HG03039 (cell line): ENCODE measurements around the gene DBT.
A peak's percentile ranks its signal among the peaks of the same experiment; 100 is the strongest.
"Not testable (repeated sequence)": the region's sequence is repeated elsewhere in the genome, so short reads cannot be mapped to it uniquely, and the experiment has no call there.

Experiments
- ATAC-seq: cut with Tn5 transposase; IDR thresholded peaks from one replicate; pipeline ENCODE4 v1.9.1; 2021; ENCODE audit warnings: mild to moderate bottlenecking, moderate library complexity; ENCODE audit not compliant: unreplicated experiment

Gene DBT

DNA sequence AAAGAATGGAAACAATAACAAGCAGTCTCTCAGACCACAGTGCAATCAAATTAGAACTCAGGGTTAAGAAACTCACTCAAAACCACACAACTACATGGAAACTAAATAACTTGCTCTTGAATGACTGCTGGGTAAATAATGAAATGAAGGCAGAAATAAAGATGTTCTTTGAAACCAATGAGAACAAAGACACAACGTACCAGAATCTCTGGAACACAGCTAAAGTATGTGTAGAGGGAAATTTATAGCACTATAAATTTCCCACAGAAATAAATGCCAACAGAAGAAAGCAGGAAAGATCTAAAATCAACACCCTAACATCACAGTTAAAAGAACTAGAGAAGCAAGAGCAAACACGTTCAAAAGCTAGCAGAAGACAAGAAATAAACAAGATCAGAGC lies 46.9 kb downstream of the DBT start:
- ATAC-seq = not testable (repeated sequence)

GRCh38 chr1:100200060-100200459 lies 49.6 kb downstream of the DBT start:
- ATAC-seq = not testable (repeated sequence)

DNA sequence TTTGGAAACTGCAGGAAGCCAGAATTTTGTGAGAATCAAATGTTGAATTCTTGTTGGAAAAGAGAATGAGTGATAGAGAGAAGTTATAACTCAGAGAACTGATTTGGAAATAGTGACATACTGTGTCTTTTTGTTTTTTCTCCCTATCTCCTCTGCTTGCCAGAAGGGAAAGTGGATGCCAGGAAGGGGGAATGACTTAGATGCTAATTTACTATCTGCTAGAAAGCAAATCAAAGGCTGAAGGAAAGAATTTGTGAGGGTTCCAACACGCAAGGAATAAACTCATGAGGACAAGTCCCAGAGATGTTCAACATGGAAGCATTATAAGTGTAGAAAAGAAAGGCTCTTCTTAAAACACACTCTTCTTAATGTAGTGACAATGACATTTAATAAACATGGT lies 51.0 kb downstream of the DBT start:
- no peak for ATAC-seq

GRCh38 chr1:100188617-100189016 lies 61.0 kb downstream of the DBT start:
- ATAC-seq = no peak

- no peak for ATAC-seq
These were observed 61.7 kb downstream of the DBT start for GRCh38 chr1:100187912-100188311.

- peak; percentile 74 for ATAC-seq
These were observed 65.1 kb downstream of the DBT start for GRCh38 chr1:100184536-100184935.

GRCh38 chr1:100183370-100183769 lies 66.3 kb downstream of the DBT start:
- ATAC-seq = no peak

DNA sequence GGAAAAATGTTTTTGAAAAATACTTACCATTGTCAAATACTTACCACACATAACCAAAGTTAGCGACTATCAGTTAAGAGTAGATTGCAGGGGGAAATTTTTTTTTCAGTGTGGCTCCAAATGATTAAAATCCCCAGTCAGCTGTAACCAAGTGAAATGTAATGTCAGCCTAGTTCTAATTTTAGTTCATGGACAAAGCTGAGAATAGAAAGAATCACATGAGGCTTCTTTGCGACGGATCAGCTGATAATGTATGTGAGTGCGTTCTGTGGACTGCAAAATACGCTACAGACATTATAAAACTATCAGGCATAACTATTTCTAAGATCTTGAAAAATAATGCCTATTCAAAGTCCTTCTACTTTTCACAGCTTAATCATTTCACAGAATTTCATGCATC lies 71.5 kb downstream of the DBT start, which contains the start of gene LRRC39:
Gene LRRC39 (minus strand): TSS at position 166 of the 400 bp plus-strand sequence. CDS start 9,740 bp downstream, outside the sequence.
- no peak for ATAC-seq

GRCh38 chr1:100177295-100178041 lies 72.2 kb downstream of the DBT start:
- ATAC-seq = no peak

GRCh38 chr1:100168051-100168450 lies 81.6 kb downstream of the DBT start:
- ATAC-seq = no peak

GRCh38 chr1:100164702-100165101 lies 84.9 kb downstream of the DBT start:
- ATAC-seq = no peak

DNA sequence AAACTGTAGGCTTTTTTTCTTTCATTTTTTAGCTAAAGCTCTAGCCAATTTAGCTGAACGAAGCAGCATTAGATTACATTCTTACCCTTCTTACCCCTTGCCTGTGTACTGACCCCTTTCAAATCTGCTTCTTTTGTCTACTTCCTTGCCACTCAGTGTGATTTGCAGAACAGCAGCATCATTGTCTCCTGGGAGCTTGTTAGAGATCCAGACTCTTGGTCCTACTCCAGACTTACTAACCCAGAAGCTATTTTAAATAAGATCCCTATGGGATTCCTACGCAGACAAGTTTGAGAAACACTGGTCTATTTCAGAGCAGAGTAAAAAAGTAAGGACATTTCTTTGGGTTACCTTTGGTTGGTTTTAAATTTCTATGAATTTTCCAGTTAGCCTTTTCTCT lies 85.4 kb downstream of the DBT start:
- ATAC-seq = no peak

DNA sequence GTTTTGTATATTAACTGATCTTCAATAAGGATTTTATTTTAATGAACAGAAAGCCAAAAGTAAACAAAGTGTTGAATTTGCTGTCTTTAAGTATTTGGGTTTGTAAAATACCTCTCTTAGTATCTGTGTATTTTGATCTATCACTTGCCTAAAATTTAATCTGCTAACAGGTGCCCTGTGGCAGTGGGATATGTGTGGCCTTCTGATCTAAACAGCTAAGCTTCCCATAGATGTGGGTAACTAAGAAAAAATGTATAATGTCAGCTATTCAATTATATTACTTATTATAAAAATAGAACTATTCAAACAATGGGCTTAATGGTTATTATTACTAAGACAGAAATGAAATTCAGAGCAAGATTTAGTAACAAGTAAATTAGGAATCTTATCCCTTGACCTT lies 86.8 kb downstream of the DBT start:
- no peak for ATAC-seq

DNA sequence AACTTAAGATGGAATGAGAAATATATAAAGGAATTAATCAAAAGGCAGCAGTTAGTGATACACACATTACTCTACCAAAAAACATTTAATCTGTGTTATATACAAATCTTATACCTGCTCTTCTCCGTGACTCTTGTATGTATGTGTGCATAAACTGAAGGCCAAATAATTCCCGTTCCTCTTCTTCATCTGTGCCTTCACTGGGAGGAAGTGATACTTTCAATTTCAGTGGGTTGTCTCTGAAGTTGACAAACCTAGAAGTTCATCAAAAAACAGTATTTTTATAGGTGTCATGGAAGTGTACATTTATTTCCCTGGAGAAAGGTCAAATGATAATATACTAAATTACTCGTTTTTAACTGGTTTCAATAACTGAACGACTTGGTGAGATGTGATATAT lies 97.4 kb downstream of the DBT start:
- ATAC-seq = peak; percentile 65

DNA sequence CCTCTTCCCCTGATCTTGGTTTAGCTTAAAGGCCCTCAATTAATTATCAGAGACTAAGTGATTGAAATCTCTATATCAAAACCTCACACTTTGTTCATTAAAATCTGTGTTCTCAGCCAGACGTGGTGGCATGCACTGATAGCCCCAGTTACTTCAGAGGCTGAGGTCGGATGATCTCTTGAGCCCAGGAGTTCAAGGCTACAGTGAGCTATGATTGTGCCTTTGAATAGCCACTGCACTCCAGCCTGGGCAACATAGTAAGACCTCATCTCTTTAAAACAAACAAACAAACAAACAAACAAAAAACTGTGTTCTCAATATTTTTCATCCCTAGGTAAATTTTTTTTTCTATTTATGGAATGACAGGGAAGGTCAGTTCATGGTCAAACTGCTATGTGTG lies 98.0 kb downstream of the DBT start:
- ATAC-seq = no peak

- ATAC-seq = no peak
These were observed 101.8 kb downstream of the DBT start for GRCh38 chr1:100147875-100148274.

GRCh38 chr1:100146958-100147357 lies 102.7 kb downstream of the DBT start:
- no peak for ATAC-seq

DNA sequence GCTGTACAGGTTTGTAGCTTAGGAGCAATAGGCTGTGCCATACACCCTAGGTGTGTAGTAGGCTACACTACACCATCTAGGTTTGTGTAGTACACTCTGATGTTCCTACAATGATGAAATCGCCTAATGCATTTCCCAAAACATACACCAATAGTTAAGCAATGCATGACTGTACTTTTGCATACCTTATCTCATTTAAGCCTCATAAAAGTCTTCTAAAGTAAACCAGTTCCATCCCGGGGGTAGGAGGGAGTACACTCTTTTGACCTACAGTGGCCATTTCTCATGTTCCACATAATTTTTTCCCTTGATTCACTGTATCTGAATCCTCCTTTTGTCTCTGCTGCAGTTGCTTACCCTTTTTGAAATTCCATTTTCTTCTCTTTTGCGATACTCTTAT lies 104.5 kb downstream of the DBT start:
- no peak for ATAC-seq

DNA sequence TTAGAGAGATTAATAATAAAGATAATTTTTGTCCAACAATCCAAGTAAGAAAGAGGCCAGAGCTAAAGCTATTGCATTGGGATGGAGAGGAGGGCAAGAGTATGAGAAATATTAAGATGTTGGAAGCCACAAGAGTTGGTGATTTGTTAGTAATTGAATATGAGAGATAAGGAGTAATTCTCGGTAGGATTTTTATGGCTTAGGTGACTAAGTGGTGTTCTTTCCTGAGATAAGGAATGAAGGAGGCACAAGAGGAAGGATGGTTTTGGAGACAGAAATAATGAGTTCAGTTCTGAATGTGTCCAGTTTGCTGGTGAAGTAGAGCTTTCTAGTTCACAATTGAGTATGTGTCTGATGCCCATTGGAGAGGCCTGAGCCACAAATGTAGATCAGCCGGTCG lies 107.3 kb downstream of the DBT start:
- ATAC-seq = no peak

DNA sequence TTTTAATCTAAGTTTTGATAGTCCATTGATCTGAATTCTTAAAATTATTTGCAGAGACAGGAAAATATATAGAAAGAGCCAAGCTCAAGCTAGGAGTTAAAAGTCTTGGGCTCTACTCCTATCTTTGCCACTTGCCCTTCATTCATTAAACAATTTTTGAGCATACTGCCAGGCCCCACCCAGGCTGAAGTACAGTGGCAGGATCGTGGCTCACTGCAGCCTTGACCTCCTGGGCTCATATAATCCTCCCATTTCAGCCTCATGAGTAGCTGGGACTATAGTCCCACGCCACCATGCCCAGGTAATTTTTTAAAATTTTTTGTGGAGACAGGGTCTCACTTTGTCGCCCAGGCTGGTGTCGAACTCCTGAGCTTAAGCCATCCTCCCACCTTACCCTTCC lies 108.4 kb downstream of the DBT start:
- no peak for ATAC-seq

GRCh38 chr1:100137602-100138001 lies 112.0 kb downstream of the DBT start:
- ATAC-seq = no peak
